ENCODE measurements around the gene ANKLE2. TPM values are rescaled to one million over a fixed set of nuclear protein-coding genes. Genes with fewer than 3 reads are reported as not detected.
"Not testable (repeated sequence)": the region's sequence is repeated elsewhere in the genome, so short reads cannot be mapped to it uniquely, and the experiment has no call there.

The ANKLE2 gene
- polyA plus RNA-seq, 1 donor from 2014 or later = 72.3 TPM

DNA sequence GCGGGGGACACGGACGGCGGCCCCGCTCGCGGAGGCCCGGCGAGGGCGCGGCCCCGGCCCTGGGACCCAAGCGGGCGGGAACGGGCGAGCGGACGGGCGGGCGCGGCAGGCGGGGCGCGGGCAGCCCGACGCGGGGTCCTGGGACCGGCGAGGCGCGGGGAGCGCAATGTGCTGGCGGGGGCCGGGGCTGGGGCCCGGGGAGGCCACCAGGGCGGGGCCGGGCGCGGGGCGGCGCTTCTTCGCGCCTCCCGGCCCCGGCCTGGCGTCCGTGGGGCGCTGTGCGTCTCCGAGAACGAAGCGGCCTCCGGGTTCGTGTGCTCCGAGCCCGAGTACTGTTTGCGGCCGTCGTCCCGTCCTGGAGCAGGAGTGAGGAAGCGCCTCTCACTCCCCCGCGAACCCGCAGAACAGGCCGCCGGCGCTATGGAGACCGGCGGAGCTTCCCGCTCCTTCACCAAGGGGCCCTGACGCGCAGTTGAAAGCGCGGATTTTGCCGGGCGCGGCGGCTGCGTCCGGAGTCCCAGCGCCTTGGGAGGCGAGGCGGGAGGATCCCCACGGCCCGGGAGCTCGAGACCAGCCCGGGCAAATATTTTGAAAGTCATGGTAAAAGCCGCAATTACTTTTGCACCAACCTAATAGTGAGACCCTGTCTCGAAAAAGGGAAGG, 420 bp upstream of the ANKLE2 start:
- Histone ChIP-seq H4K20me1 (ENCODE audit: insufficient read depth) (no peaks in the 10 kb centered on the region), H3K27me3 (ENCODE audit: insufficient read depth, low read depth, low read length) (no peaks in the 10 kb centered on the region), H3K4me2 (ENCODE audit: low read length) (peak overlapping the region; percentile 35), H3K9ac (ENCODE audit: low read length) (peak overlapping the region; percentile 89), H2AFZ (ENCODE audit: low read depth, low read length) (peak overlapping the region; percentile 88), H3K36me3 (ENCODE audit: insufficient read depth, low read length) (no peaks in the 10 kb centered on the region), H3K27ac (ENCODE audit: low read length) (peak overlapping the region; percentile 91), H3K4me3 (ENCODE audit: low read length) (peak overlapping the region; percentile 94), H3K79me2 (replicated peaks; ENCODE audit: insufficient read depth, low read length) (peaks cover 32% of the 10 kb centered on the region), H3K9me2 (ENCODE audit: insufficient read depth, low read length) (no peaks in the 10 kb centered on the region), H3F3A (ENCODE audit: insufficient read depth, low read length, poor library complexity, severe bottlenecking) (no peaks in the 10 kb centered on the region), H3K9me3 (ENCODE audit: low read length) (no peaks in the 10 kb centered on the region)
- TF ChIP-seq RAD21 (conservative IDR thresholded peaks at IDR 0.05) = no peak
- TF ChIP-seq, protein P1, sequence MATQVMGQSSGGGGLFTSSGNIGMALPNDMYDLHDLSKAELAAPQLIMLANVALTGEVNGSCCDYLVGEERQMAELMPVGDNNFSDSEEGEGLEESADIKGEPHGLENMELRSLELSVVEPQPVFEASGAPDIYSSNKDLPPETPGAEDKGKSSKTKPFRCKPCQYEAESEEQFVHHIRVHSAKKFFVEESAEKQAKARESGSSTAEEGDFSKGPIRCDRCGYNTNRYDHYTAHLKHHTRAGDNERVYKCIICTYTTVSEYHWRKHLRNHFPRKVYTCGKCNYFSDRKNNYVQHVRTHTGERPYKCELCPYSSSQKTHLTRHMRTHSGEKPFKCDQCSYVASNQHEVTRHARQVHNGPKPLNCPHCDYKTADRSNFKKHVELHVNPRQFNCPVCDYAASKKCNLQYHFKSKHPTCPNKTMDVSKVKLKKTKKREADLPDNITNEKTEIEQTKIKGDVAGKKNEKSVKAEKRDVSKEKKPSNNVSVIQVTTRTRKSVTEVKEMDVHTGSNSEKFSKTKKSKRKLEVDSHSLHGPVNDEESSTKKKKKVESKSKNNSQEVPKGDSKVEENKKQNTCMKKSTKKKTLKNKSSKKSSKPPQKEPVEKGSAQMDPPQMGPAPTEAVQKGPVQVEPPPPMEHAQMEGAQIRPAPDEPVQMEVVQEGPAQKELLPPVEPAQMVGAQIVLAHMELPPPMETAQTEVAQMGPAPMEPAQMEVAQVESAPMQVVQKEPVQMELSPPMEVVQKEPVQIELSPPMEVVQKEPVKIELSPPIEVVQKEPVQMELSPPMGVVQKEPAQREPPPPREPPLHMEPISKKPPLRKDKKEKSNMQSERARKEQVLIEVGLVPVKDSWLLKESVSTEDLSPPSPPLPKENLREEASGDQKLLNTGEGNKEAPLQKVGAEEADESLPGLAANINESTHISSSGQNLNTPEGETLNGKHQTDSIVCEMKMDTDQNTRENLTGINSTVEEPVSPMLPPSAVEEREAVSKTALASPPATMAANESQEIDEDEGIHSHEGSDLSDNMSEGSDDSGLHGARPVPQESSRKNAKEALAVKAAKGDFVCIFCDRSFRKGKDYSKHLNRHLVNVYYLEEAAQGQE (IDR thresholded peaks at IDR 0.05; ENCODE audit: borderline replicate concordance) = peak; percentile 59
- TF ChIP-seq EZH2 (IDR thresholded peaks at IDR 0.05; ENCODE audit: borderline replicate concordance, insufficient read depth, low read length, poor library complexity, severe bottlenecking) = no peak
- no peak for TF ChIP-seq EP300 (conservative IDR thresholded peaks at IDR 0.05; ENCODE audit: poor library complexity, severe bottlenecking)
- TF ChIP-seq POLR2AphosphoS5 (IDR thresholded peaks at IDR 0.05) = peak; percentile 72
- no peak for TF ChIP-seq SMC3 (conservative IDR thresholded peaks at IDR 0.05; ENCODE audit: poor library complexity)
- TF ChIP-seq TAF1 (IDR thresholded peaks at IDR 0.05; ENCODE audit: low read depth) = no peak
- TF ChIP-seq, protein P2, sequence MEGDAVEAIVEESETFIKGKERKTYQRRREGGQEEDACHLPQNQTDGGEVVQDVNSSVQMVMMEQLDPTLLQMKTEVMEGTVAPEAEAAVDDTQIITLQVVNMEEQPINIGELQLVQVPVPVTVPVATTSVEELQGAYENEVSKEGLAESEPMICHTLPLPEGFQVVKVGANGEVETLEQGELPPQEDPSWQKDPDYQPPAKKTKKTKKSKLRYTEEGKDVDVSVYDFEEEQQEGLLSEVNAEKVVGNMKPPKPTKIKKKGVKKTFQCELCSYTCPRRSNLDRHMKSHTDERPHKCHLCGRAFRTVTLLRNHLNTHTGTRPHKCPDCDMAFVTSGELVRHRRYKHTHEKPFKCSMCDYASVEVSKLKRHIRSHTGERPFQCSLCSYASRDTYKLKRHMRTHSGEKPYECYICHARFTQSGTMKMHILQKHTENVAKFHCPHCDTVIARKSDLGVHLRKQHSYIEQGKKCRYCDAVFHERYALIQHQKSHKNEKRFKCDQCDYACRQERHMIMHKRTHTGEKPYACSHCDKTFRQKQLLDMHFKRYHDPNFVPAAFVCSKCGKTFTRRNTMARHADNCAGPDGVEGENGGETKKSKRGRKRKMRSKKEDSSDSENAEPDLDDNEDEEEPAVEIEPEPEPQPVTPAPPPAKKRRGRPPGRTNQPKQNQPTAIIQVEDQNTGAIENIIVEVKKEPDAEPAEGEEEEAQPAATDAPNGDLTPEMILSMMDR (IDR thresholded peaks at IDR 0.05; ENCODE audit: poor library complexity, severe bottlenecking) = peak; percentile 56
- TF ChIP-seq MXI1 (conservative IDR thresholded peaks at IDR 0.05; ENCODE audit: poor library complexity, severe bottlenecking) = peak; percentile 56

DNA sequence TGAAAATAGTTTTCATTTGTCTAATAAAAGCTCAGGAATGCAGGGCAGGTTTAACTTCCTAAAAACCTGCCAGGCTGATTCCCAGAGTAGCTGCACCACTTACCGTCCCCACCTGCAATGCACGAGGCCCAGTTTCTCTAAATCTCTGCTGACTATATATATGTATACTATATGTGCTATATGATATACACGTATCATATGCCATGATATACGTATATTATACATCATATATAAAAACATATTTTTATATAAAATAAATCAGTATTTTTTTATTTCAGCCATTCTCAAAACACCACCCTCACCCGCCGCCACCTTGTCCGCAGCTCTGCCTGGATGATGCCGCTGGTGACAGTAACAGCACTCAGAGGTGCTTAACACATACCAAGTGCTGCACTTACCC, 2.3 kb downstream of the ANKLE2 start:
- no peaks in the 10 kb centered on the region for H3K27me3 ChIP-seq (ENCODE audit: insufficient read depth, low read depth, low read length)
- TF ChIP-seq, protein P2 (IDR thresholded peaks at IDR 0.05; ENCODE audit: poor library complexity, severe bottlenecking) = no peak
- TF ChIP-seq POLR2AphosphoS5 (IDR thresholded peaks at IDR 0.05) (no peak), EP300 (conservative IDR thresholded peaks at IDR 0.05; ENCODE audit: poor library complexity, severe bottlenecking) (no peak), RAD21 (conservative IDR thresholded peaks at IDR 0.05) (no peak), MXI1 (conservative IDR thresholded peaks at IDR 0.05; ENCODE audit: poor library complexity, severe bottlenecking) (no peak), TAF1 (IDR thresholded peaks at IDR 0.05; ENCODE audit: low read depth) (no peak), EZH2 (IDR thresholded peaks at IDR 0.05; ENCODE audit: borderline replicate concordance, insufficient read depth, low read length, poor library complexity, severe bottlenecking) (no peak), SMC3 (conservative IDR thresholded peaks at IDR 0.05; ENCODE audit: poor library complexity) (no peak)
- TF ChIP-seq, protein P1 (IDR thresholded peaks at IDR 0.05; ENCODE audit: borderline replicate concordance) = no peak
- H3K79me2 ChIP-seq (replicated peaks; ENCODE audit: insufficient read depth, low read length) = peaks cover 40% of the 10 kb centered on the region
- no peak overlapping the region for H3K9ac ChIP-seq (ENCODE audit: low read length)
- H3F3A ChIP-seq (ENCODE audit: insufficient read depth, low read length, poor library complexity, severe bottlenecking) = no peaks in the 10 kb centered on the region
- H3K4me3 ChIP-seq (ENCODE audit: low read length) = no peak overlapping the region
- H3K27ac ChIP-seq (ENCODE audit: low read length) = no peak overlapping the region
- H3K36me3 ChIP-seq (ENCODE audit: insufficient read depth, low read length) = no peaks in the 10 kb centered on the region
- no peaks in the 10 kb centered on the region for H4K20me1 ChIP-seq (ENCODE audit: insufficient read depth)
- H2AFZ ChIP-seq (ENCODE audit: low read depth, low read length) = no peak overlapping the region
- H3K9me2 ChIP-seq (ENCODE audit: insufficient read depth, low read length) = no peaks in the 10 kb centered on the region
- H3K9me3 ChIP-seq (ENCODE audit: low read length) = no peaks in the 10 kb centered on the region
- no peak overlapping the region for H3K4me2 ChIP-seq (ENCODE audit: low read length)

DNA sequence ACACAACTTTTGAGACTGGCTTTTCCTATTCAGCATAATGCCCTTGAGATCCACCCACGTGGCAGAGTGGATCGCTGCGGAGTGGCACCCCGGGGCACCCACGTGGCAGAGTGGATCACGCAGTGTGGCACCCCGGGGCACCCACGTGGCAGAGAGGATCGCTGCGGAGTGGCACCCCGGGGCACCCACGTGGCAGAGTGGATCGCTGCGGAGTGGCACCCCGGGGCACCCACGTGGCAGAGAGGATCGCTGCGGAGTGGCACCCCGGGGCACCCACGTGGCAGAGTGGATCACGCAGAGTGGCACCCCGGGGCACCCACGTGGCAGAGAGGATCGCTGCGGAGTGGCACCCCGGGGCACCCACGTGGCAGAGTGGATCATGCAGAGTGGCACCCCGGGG, 2.8 kb downstream of the ANKLE2 start:
- H3F3A ChIP-seq (ENCODE audit: insufficient read depth, low read length, poor library complexity, severe bottlenecking); H3K4me3 ChIP-seq (ENCODE audit: low read length); H3K9me2 ChIP-seq (ENCODE audit: insufficient read depth, low read length); H3K36me3 ChIP-seq (ENCODE audit: insufficient read depth, low read length); H3K9ac ChIP-seq (ENCODE audit: low read length); H2AFZ ChIP-seq (ENCODE audit: low read depth, low read length); H3K27me3 ChIP-seq (ENCODE audit: insufficient read depth, low read depth, low read length); H3K4me2 ChIP-seq (ENCODE audit: low read length); H3K27ac ChIP-seq (ENCODE audit: low read length); H4K20me1 ChIP-seq (ENCODE audit: insufficient read depth); H3K9me3 ChIP-seq (ENCODE audit: low read length): not testable (repeated sequence)
- peaks cover 40% of the 10 kb centered on the region for H3K79me2 ChIP-seq (replicated peaks; ENCODE audit: insufficient read depth, low read length)

Measured in neural cell (in vitro differentiated cells).